Keratinocyte (primary cell): ENCODE results near the gene SPEM2.

Experiments
- EZH2 ChIP-seq: IDR thresholded peaks from one replicate; pipeline ENCODE4 v1.6.1; 2012; ENCODE audit warnings: inconsistent platforms, mild to moderate bottlenecking, low read length, moderate library complexity
- TF ChIP-seq, protein P1 (sequence below), 3 experiments: IDR thresholded peaks in 1 of 3; conservative IDR thresholded peaks in 1 of 3; optimal IDR thresholded peaks in 1 of 3; 2 replicates in 2 of 3; 3 replicates in 1 of 3; pipeline versions ENCODE3 to v1.5.1; 2011; ENCODE audit warnings: low read length in 3 of 3, mild to moderate bottlenecking in 3 of 3, moderate library complexity in 2 of 3, control low read depth in 1 of 3, inconsistent platforms in 1 of 3; ENCODE audit not compliant: insufficient read depth in 2 of 3; ENCODE audit errors: extremely low read depth in 1 of 3

DNA sequence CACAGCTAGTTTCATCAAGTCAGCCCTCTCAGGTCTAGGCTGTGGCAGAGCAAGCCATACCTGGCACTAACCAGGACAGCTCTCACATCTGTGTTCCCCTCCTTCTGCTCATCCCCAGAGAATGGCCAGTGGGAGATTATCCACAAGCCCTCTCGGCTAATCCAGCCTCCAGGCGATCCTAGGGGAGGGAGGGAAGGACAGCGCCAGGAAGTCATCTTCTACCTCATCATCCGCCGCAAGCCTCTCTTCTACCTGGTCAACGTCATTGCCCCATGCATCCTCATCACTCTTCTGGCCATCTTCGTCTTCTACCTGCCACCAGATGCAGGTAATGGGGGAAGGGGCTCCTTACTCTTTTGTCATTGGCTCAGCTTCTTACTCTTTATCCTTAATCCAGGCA, 23.0 kb downstream of the SPEM2 start:
- TF ChIP-seq, protein P1, sequence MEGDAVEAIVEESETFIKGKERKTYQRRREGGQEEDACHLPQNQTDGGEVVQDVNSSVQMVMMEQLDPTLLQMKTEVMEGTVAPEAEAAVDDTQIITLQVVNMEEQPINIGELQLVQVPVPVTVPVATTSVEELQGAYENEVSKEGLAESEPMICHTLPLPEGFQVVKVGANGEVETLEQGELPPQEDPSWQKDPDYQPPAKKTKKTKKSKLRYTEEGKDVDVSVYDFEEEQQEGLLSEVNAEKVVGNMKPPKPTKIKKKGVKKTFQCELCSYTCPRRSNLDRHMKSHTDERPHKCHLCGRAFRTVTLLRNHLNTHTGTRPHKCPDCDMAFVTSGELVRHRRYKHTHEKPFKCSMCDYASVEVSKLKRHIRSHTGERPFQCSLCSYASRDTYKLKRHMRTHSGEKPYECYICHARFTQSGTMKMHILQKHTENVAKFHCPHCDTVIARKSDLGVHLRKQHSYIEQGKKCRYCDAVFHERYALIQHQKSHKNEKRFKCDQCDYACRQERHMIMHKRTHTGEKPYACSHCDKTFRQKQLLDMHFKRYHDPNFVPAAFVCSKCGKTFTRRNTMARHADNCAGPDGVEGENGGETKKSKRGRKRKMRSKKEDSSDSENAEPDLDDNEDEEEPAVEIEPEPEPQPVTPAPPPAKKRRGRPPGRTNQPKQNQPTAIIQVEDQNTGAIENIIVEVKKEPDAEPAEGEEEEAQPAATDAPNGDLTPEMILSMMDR (optimal IDR thresholded peaks at IDR 0.05 in 1 of 3, IDR thresholded peaks at IDR 0.05 in 1 of 3, conservative IDR thresholded peaks at IDR 0.05 in 1 of 3; ENCODE audit: extremely low read depth in 1 of 3, insufficient read depth in 2 of 3, low read length in 3 of 3): no peak
- no peak for TF ChIP-seq EZH2
